ENCODE measurements around the gene CRIP3. TPM values are rescaled to one million over a fixed set of nuclear protein-coding genes. Genes with fewer than 3 reads are reported as not detected.

The CRIP3 gene
- total and polyA plus RNA-seq, 2 of the 13 experiments (the other 11 are each of a cell fraction or from before 2014, with no cell fraction given) = 6.3 to 9.3 TPM

- peak; percentile 40; the same call in 1 of the 2 replicates for TF ChIP-seq TFAP4 (IDR thresholded peaks at IDR 0.05; ENCODE audit: borderline replicate concordance, low read depth)
- TF ChIP-seq PITX1 (CRISPR knock-in tag; IDR thresholded peaks at IDR 0.05) = peak; percentile 61
- no peak for TF ChIP-seq ZBTB10 (CRISPR knock-in tag; IDR thresholded peaks at IDR 0.05; ENCODE audit: borderline replicate concordance)
- peak; percentile 77; the same call in 1 of the 2 replicates for TF ChIP-seq ZNF614 (CRISPR knock-in tag; IDR thresholded peaks at IDR 0.05; ENCODE audit: borderline replicate concordance)
- TF ChIP-seq, protein P1, sequence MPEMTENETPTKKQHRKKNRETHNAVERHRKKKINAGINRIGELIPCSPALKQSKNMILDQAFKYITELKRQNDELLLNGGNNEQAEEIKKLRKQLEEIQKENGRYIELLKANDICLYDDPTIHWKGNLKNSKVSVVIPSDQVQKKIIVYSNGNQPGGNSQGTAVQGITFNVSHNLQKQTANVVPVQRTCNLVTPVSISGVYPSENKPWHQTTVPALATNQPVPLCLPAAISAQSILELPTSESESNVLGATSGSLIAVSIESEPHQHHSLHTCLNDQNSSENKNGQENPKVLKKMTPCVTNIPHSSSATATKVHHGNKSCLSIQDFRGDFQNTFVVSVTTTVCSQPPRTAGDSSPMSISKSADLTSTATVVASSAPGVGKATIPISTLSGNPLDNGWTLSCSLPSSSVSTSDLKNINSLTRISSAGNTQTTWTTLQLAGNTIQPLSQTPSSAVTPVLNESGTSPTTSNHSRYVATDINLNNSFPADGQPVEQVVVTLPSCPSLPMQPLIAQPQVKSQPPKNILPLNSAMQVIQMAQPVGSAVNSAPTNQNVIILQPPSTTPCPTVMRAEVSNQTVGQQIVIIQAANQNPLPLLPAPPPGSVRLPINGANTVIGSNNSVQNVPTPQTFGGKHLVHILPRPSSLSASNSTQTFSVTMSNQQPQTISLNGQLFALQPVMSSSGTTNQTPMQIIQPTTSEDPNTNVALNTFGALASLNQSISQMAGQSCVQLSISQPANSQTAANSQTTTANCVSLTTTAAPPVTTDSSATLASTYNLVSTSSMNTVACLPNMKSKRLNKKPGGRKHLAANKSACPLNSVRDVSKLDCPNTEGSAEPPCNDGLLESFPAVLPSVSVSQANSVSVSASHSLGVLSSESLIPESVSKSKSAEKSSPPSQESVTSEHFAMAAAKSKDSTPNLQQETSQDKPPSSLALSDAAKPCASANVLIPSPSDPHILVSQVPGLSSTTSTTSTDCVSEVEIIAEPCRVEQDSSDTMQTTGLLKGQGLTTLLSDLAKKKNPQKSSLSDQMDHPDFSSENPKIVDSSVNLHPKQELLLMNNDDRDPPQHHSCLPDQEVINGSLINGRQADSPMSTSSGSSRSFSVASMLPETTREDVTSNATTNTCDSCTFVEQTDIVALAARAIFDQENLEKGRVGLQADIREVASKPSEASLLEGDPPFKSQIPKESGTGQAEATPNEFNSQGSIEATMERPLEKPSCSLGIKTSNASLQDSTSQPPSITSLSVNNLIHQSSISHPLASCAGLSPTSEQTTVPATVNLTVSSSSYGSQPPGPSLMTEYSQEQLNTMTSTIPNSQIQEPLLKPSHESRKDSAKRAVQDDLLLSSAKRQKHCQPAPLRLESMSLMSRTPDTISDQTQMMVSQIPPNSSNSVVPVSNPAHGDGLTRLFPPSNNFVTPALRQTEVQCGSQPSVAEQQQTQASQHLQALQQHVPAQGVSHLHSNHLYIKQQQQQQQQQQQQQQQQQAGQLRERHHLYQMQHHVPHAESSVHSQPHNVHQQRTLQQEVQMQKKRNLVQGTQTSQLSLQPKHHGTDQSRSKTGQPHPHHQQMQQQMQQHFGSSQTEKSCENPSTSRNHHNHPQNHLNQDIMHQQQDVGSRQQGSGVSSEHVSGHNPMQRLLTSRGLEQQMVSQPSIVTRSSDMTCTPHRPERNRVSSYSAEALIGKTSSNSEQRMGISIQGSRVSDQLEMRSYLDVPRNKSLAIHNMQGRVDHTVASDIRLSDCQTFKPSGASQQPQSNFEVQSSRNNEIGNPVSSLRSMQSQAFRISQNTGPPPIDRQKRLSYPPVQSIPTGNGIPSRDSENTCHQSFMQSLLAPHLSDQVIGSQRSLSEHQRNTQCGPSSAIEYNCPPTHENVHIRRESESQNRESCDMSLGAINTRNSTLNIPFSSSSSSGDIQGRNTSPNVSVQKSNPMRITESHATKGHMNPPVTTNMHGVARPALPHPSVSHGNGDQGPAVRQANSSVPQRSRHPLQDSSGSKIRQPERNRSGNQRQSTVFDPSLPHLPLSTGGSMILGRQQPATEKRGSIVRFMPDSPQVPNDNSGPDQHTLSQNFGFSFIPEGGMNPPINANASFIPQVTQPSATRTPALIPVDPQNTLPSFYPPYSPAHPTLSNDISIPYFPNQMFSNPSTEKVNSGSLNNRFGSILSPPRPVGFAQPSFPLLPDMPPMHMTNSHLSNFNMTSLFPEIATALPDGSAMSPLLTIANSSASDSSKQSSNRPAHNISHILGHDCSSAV (CRISPR knock-in tag; IDR thresholded peaks at IDR 0.05; ENCODE audit: borderline replicate concordance) = peak; percentile 78; the same call in 1 of the 2 replicates
- 0 out of 2 replicates have a peak, but pooled peaks have one; percentile 27 for TF ChIP-seq MXD3 (CRISPR knock-in tag; IDR thresholded peaks at IDR 0.05)
- TF ChIP-seq, protein P2, sequence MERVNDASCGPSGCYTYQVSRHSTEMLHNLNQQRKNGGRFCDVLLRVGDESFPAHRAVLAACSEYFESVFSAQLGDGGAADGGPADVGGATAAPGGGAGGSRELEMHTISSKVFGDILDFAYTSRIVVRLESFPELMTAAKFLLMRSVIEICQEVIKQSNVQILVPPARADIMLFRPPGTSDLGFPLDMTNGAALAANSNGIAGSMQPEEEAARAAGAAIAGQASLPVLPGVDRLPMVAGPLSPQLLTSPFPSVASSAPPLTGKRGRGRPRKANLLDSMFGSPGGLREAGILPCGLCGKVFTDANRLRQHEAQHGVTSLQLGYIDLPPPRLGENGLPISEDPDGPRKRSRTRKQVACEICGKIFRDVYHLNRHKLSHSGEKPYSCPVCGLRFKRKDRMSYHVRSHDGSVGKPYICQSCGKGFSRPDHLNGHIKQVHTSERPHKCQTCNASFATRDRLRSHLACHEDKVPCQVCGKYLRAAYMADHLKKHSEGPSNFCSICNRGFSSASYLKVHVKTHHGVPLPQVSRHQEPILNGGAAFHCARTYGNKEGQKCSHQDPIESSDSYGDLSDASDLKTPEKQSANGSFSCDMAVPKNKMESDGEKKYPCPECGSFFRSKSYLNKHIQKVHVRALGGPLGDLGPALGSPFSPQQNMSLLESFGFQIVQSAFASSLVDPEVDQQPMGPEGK (CRISPR knock-in tag; IDR thresholded peaks at IDR 0.05) = peak; percentile 66
- TF ChIP-seq REXO4 (CRISPR knock-in tag; IDR thresholded peaks at IDR 0.05; ENCODE audit: borderline replicate concordance) = no peak
- TF ChIP-seq ZNF878 (CRISPR knock-in tag; IDR thresholded peaks at IDR 0.05) = no peak
- TF ChIP-seq SOX5 (CRISPR knock-in tag; IDR thresholded peaks at IDR 0.05; ENCODE audit: borderline replicate concordance) = peak; percentile 48
- TF ChIP-seq SOX6 (IDR thresholded peaks at IDR 0.05) = no peak
- peak; percentile 56 for TF ChIP-seq SOX6 (CRISPR knock-in tag; IDR thresholded peaks at IDR 0.05)
- TF ChIP-seq ZSCAN21 (CRISPR knock-in tag; IDR thresholded peaks at IDR 0.05; ENCODE audit: borderline replicate concordance) = peak; percentile 81
Measured at GRCh38 chr6:43297644-43298564, 10.7 kb downstream of the CRIP3 start, which contains the start of gene SLC22A7 (continued).
